GM18861 (cell line): ENCODE data around the gene VPS26A.

ENCODE experiments used
- ATAC-seq: cut with Tn5 transposase; IDR thresholded peaks from one replicate; pipeline ENCODE4 v1.9.1; 2021; ENCODE audit not compliant: unreplicated experiment

The VPS26A gene

GRCh38 chr10:69218831-69219230, 94.9 kb downstream of the VPS26A start:
- ATAC-seq = no peak

DNA sequence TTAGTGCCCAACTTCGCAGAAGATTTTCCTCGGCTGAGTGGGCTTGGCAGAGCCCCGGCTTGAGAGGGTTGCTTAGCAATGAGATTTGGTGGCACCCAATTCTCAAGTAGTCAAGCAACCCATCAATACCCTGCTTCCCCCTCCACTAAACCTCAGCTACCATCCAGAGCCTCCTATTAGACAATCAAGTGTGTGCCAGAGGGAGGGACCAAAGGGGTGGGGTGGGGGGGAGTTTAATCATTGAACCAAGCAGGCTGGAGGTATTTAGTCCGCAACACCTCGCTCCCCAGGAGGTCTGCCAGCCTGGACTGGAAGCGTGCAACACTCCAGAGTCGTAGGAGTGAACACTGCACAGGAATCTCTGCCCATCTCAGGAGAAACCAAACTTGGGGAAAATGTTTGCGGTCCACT, 96.1 kb downstream of the VPS26A start, which contains the start of gene HKDC1:
Gene HKDC1, plus strand, starts transcription at position 292 of the 411 bp plus-strand sequence. Its CDS starts 104 bp downstream, at position 396.
- no peak for ATAC-seq

DNA sequence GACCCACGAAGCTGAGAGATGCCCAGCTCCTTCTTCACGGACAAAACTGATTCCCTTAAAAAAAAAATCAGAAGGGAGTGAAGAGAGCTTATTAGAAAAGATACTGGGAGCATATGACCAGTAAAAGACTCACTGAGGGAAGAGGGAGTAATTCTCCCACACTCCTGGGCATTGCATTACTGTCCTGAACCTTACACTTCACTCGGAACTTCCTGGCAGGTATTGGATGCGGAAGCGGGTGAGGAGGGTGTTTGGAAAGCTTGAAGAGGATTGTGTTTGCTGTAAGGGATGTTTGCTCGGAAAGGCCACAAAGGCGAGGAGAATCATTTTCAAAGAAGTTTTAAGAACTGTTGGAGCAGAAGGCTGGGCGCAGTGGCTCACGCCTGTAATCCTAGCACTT, 96.5 kb downstream of the VPS26A start:
- no peak for ATAC-seq
